ENCODE results near the gene COLEC12.
A peak's percentile ranks its signal among the peaks of the same experiment; 100 is the strongest.

The COLEC12 gene

GRCh38 chr18:434410-434809 is 66.1 kb downstream of the COLEC12 start:
- DNase-seq = no peak

- no peak for DNase-seq
Measured at GRCh38 chr18:433960-434359, 66.5 kb downstream of the COLEC12 start.

GRCh38 chr18:433298-433697 is 67.2 kb downstream of the COLEC12 start:
- DNase-seq = no peak

- DNase-seq = no peak
Measured at GRCh38 chr18:432791-433190, 67.7 kb downstream of the COLEC12 start.

- DNase-seq = no peak
Measured at GRCh38 chr18:429030-429429, 71.5 kb downstream of the COLEC12 start.

- DNase-seq = no peak
Measured at GRCh38 chr18:427005-427404, 73.5 kb downstream of the COLEC12 start.

GRCh38 chr18:425106-425745 is 75.3 kb downstream of the COLEC12 start:
- DNase-seq = no peak

- no peak for DNase-seq
Measured at GRCh38 chr18:424668-425067, 75.8 kb downstream of the COLEC12 start.

GRCh38 chr18:424071-424661 is 76.3 kb downstream of the COLEC12 start:
- DNase-seq = no peak

- no peak for DNase-seq
Measured at GRCh38 chr18:422966-423365, 77.5 kb downstream of the COLEC12 start.

- DNase-seq = no peak
Measured at GRCh38 chr18:421247-422155, 79.0 kb downstream of the COLEC12 start.

- DNase-seq = no peak
Measured at GRCh38 chr18:420661-421246, 79.7 kb downstream of the COLEC12 start.

- no peak for DNase-seq
Measured at GRCh38 chr18:419541-420175, 80.8 kb downstream of the COLEC12 start.

- no peak for DNase-seq
Measured at GRCh38 chr18:417495-417894, 83.0 kb downstream of the COLEC12 start.

GRCh38 chr18:416930-417329 is 83.6 kb downstream of the COLEC12 start:
- DNase-seq = no peak

GRCh38 chr18:415617-416612 is 84.6 kb downstream of the COLEC12 start:
- peak; percentile 32 for DNase-seq

- no peak for DNase-seq
Measured at GRCh38 chr18:415047-415446, 85.5 kb downstream of the COLEC12 start.

GRCh38 chr18:413233-413632 is 87.3 kb downstream of the COLEC12 start:
- DNase-seq = no peak

GRCh38 chr18:410047-410455 is 90.5 kb downstream of the COLEC12 start:
- no peak for DNase-seq

GRCh38 chr18:408367-408766 is 92.1 kb downstream of the COLEC12 start:
- DNase-seq = no peak

- DNase-seq = no peak
Measured at GRCh38 chr18:407626-408224, 92.8 kb downstream of the COLEC12 start.

Measured in amniotic stem cell (primary cell).